Suprapubic skin (tissue), 3 donors: ENCODE data around the gene SMPD1.

Source experiments
- POLR2A ChIP-seq, 2 donors: fragments of 450-650 bp; IDR thresholded peaks; one replicate each; pipeline ENCODE4 v1.6.1; 2017; ENCODE audit warnings: antibody characterized with exemption in 2 of 2, mild to moderate bottlenecking in 2 of 2, moderate library complexity in 2 of 2
- TF ChIP-seq, protein P1 (sequence below), 2 donors: fragments of 200-600 bp in 1 of 2; fragments of 450-650 bp in 1 of 2; sonication (generic) in 1 of 2; IDR thresholded peaks; one replicate each; pipeline ENCODE4 v1.5.1; 2016 to 2019; ENCODE audit warnings: antibody characterized with exemption in 2 of 2, mild to moderate bottlenecking in 1 of 2, moderate library complexity in 1 of 2

DNA sequence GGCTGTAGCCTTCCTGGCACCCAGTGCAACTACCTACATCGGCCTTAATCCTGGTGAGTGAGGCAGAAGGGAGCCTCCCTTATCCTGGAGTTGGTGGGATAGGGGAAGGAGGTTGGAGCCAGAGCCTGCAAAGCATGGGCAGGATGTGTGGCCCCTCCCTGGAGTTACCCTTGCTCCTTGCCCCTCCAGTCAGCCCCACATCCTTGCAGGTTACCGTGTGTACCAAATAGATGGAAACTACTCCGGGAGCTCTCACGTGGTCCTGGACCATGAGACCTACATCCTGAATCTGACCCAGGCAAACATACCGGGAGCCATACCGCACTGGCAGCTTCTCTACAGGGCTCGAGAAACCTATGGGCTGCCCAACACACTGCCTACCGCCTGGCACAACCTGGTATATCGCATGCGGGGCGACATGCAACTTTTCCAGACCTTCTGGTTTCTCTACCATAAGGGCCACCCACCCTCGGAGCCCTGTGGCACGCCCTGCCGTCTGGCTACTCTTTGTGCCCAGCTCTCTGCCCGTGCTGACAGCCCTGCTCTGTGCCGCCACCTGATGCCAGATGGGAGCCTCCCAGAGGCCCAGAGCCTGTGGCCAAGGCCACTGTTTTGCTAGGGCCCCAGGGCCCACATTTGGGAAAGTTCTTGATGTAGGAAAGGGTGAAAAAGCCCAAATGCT is 3.9 kb downstream of the SMPD1 start:
- TF ChIP-seq, protein P1, sequence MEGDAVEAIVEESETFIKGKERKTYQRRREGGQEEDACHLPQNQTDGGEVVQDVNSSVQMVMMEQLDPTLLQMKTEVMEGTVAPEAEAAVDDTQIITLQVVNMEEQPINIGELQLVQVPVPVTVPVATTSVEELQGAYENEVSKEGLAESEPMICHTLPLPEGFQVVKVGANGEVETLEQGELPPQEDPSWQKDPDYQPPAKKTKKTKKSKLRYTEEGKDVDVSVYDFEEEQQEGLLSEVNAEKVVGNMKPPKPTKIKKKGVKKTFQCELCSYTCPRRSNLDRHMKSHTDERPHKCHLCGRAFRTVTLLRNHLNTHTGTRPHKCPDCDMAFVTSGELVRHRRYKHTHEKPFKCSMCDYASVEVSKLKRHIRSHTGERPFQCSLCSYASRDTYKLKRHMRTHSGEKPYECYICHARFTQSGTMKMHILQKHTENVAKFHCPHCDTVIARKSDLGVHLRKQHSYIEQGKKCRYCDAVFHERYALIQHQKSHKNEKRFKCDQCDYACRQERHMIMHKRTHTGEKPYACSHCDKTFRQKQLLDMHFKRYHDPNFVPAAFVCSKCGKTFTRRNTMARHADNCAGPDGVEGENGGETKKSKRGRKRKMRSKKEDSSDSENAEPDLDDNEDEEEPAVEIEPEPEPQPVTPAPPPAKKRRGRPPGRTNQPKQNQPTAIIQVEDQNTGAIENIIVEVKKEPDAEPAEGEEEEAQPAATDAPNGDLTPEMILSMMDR (IDR thresholded peaks at IDR 0.05), result no peak
- no peak for TF ChIP-seq POLR2A (IDR thresholded peaks at IDR 0.05)
